Chondrocyte (in vitro differentiated cells): ENCODE results near the gene C1RL. TPM values are rescaled to one million over a fixed set of nuclear protein-coding genes. Genes with fewer than 3 reads are reported as not detected.
"Not testable (repeated sequence)": the region's sequence is repeated elsewhere in the genome, so short reads cannot be mapped to it uniquely, and the experiment has no call there.

Experiments used
- DNase-seq: peaks from one replicate; pipeline ENCODE4 v3.0.0; 2021; ENCODE audit warnings: mixed read lengths, low spot score
- H3K27ac Mint-ChIP-seq: one replicate; pipeline ENCODE4 v1.8.0; 2021; ENCODE audit warnings: mild to moderate bottlenecking, moderate library complexity, mixed read lengths; ENCODE audit not compliant: unreplicated experiment
- H3K27me3 Mint-ChIP-seq: 2 replicates; pipeline ENCODE4 v1.8.0; 2021; ENCODE audit warnings: low read depth, mixed read lengths
- H3K36me3 Mint-ChIP-seq: 2 replicates; pipeline ENCODE4 v1.8.0; 2021; ENCODE audit warnings: low read depth, mixed read lengths
- H3K4me1 Mint-ChIP-seq: 2 replicates; pipeline ENCODE4 v1.8.0; 2021; ENCODE audit warnings: low read depth, mild to moderate bottlenecking, mixed read lengths
- H3K4me3 Mint-ChIP-seq: one replicate; pipeline ENCODE4 v1.8.0; 2021; ENCODE audit warnings: mild to moderate bottlenecking, moderate library complexity, mixed read lengths; ENCODE audit not compliant: unreplicated experiment
- H3K9me3 Mint-ChIP-seq: 2 replicates; pipeline ENCODE4 v1.8.0; 2021; ENCODE audit warnings: low read depth, mixed read lengths
- total RNA-seq: library from RNA; stranded (reverse); gene quantifications from 3 replicates; pipeline ENCODE4 v1.2.1, GENCODE V29; 2021
- TF ChIP-seq, protein P1 (sequence below): fragments of 200-600 bp; sonication (generic); IDR thresholded peaks from 2 replicates; pipeline ENCODE4 v1.5.0; 2021; ENCODE audit warnings: antibody characterized with exemption, mild to moderate bottlenecking, moderate library complexity

The C1RL gene
- total RNA-seq, 1 donor from 2014 or later: 21.0 TPM

DNA sequence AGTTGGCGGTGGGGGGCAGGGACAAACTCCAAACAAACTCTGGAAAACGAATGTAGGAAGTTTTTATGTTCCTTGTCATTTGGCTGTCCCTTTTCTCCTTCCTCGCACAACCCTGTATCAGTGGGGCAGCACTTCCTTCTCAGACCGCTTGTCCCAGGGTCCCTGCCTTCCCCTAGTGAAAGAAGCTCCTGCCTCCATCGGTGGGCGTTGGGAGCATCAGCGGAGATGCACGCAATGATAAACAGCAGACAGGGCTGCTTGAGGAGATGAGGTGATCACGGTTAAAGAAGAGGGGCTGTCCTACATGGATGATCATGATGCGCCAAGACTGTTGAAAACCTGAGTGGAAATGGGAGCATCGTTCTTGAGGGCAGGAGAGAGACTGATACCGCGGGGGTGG is 47.9 kb downstream of the C1RL start:
- DNase-seq: no peak
- no peaks in the 10 kb centered on the region for H3K36me3 Mint-ChIP-seq
- TF ChIP-seq, protein P1, sequence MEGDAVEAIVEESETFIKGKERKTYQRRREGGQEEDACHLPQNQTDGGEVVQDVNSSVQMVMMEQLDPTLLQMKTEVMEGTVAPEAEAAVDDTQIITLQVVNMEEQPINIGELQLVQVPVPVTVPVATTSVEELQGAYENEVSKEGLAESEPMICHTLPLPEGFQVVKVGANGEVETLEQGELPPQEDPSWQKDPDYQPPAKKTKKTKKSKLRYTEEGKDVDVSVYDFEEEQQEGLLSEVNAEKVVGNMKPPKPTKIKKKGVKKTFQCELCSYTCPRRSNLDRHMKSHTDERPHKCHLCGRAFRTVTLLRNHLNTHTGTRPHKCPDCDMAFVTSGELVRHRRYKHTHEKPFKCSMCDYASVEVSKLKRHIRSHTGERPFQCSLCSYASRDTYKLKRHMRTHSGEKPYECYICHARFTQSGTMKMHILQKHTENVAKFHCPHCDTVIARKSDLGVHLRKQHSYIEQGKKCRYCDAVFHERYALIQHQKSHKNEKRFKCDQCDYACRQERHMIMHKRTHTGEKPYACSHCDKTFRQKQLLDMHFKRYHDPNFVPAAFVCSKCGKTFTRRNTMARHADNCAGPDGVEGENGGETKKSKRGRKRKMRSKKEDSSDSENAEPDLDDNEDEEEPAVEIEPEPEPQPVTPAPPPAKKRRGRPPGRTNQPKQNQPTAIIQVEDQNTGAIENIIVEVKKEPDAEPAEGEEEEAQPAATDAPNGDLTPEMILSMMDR: no peak
- peaks cover 2% of the 10 kb centered on the region for H3K27me3 Mint-ChIP-seq
- H3K27ac Mint-ChIP-seq: no peak overlapping the region
- H3K4me3 Mint-ChIP-seq: no peak overlapping the region
- peaks cover 19% of the 10 kb centered on the region for H3K4me1 Mint-ChIP-seq
- H3K9me3 Mint-ChIP-seq: no peaks in the 10 kb centered on the region

DNA sequence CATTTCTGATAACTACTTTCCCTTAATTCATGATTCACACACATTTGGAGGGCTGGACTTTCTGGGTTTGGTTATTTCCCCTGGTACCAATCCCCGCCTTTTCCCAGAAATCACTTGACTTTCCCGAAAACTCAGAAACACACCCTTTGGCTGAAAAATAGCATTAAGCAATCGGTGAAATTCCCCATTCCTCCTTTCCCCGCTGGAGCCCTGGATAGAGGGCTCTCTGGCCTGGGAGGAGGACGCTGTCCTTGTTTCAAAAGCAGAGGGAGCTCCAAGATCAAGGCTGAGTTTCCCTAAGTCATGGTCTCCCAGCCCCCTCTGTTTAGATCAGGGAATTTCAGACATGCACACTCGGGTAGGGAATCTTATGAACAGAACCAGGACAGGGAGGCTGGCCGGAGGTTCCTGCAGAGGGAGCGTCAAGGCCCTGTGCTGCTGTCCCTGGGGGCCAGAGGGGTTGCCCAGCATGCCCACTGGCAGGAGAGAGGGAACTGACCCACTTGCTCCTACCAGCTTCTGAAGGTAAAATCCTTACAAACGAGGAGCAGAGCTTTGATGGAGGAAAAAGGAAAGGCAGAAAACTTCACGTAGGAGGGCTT is 48.6 kb downstream of the C1RL start, which contains the start of gene C1S:
Gene C1S, plus strand, starts transcription at position 366 of the 602 bp plus-strand sequence. CDS start 1,195 bp downstream, outside the sequence.
- H3K4me1 Mint-ChIP-seq: peaks cover 19% of the 10 kb centered on the region
- no peaks in the 10 kb centered on the region for H3K36me3 Mint-ChIP-seq
- H3K27ac Mint-ChIP-seq: peak within 1 kb of the TSS; percentile 90
- no peak for DNase-seq
- peaks cover 2% of the 10 kb centered on the region for H3K27me3 Mint-ChIP-seq
- H3K4me3 Mint-ChIP-seq: peak within 1 kb of the TSS; percentile 57
- TF ChIP-seq, protein P1: peak; percentile 91
- no peaks in the 10 kb centered on the region for H3K9me3 Mint-ChIP-seq

DNA sequence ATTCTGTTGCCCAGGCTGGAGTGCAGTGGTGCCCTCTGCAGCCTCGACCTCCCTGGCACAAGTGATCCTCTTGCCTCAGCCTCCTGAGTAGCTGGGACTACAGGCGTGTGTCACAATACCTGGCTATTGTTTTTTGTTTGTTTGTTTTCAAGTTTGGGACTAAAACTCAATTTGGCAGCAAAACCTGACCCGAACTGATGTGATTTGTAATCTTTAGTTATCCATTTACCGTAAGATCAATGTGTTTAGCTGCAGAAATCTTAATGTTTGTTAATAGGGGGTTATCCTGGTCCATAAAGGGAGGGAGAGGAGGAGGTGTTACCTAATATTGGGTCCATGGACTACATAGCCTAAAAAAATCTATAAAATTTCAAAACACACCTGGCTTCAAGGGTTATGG is 49.2 kb downstream of the C1RL start:
- Mint-ChIP-seq H3K4me1 (peaks cover 19% of the 10 kb centered on the region), H3K4me3 (no peak overlapping the region)

DNA sequence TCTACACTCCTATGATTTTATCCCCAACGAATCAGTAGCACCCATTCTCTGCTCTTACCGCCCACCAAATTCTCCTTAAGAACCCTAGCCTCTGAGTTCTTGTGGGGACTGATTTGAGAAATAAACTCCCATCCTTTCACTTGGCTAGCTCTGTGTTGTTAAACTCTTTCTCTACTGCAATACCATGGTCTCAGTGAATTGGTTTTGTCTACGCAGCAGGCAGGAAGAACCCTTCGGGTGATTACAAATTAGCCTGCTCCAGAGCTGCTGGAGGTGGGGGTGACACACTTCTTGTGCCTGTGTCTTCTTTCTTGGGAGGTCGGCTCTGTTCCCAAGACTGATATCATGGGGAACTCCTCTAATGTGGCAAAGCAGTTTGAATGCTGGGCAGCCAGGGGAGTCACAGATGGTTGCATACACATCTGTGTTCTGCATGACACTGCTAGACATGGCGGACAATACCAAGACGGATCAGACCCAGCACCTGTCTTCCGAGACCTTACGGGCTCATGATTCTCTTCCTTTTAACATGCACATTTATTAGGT is 50.1 kb downstream of the C1RL start:
- TF ChIP-seq, protein P1: no peak
- Mint-ChIP-seq H3K27me3 (peaks cover 9% of the 10 kb centered on the region), H3K4me1 (peaks cover 19% of the 10 kb centered on the region), H3K4me3 (no peak overlapping the region), H3K36me3 (peaks cover 1% of the 10 kb centered on the region), H3K27ac (no peak overlapping the region), H3K9me3 (peaks cover 2% of the 10 kb centered on the region)
- DNase-seq: no peak

More for the DNA sequence above, 49.2 kb downstream of the C1RL start:
- Mint-ChIP-seq H3K9me3 (no peaks in the 10 kb centered on the region), H3K27ac (peak overlapping the region; percentile 49), H3K27me3 (peaks cover 7% of the 10 kb centered on the region), H3K36me3 (peaks cover 1% of the 10 kb centered on the region)
- TF ChIP-seq, protein P1: no peak
- no peak for DNase-seq

DNA sequence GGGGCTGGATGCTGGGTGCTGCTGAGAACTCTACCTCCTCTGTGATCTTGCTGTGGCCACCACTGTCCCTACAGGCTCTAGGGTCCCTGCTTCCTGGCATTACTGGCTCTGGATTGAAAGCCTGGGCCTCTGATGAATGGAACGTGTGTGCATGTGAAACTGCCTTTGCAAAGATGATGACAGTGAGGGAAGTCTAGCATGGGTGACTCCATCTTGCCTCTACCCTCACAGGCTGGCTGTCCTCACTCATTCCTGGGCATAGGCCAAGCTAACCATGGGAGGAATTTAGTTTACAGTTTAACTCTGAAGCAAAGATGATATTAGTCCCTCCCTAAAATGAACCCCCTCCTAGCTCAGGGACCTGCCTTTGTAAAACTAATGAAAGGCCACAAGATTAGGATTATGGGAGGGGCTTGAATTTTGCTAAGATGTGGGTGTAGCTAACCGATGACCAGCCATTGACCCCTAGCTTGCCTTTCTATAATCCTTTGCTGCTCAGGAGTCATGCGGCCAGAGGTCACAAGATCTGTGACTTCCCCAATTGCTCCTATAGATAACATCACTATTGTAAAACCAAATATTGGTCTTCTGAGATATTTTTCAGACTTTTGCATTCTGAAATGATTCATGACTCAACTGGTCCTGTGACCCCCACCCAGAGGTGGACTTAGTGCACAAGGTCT is 50.7 kb downstream of the C1RL start:
- Mint-ChIP-seq H3K9me3 (peaks cover 2% of the 10 kb centered on the region), H3K27me3 (peaks cover 11% of the 10 kb centered on the region), H3K4me1 (peaks cover 19% of the 10 kb centered on the region), H3K27ac (no peak overlapping the region), H3K4me3 (no peak overlapping the region), H3K36me3 (peaks cover 1% of the 10 kb centered on the region)
- no peak for DNase-seq
- TF ChIP-seq, protein P1: no peak

DNA sequence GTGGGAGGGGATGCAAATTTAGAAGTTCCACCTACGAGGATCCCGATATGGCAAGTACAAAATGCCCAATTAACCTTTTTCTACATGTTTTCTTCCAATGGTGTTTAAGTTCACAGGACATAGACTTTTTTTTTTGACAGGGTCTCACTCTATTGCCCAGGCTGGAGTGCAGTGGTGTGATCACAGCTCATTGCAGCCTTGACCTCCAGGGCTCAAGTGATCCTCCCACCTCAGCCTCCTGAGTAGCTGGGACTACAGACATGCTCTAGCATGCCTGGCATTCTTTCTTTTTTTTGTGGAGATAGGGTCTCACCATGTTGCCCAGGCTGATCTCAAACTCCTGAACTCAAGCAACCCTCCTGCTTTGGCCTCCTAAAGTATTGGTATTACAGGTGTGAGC is 53.3 kb downstream of the C1RL start:
- H3K4me1 Mint-ChIP-seq: peaks cover 11% of the 10 kb centered on the region
- H3K36me3 Mint-ChIP-seq, H3K9me3 Mint-ChIP-seq, DNase-seq, H3K4me3 Mint-ChIP-seq, H3K27ac Mint-ChIP-seq: not testable (repeated sequence)
- peaks cover 28% of the 10 kb centered on the region for H3K27me3 Mint-ChIP-seq
